NCI-H146 treated with DMSO at 0.1 percent for 48 hours (cell line): ENCODE data around the gene SDK1.

ENCODE experiments used
- DNase-seq: peaks from one replicate; lab custom pipeline; 2025; ENCODE audit not compliant: unreplicated experiment; lab: John Stamatoyannopoulos, UW

The SDK1 gene

DNA sequence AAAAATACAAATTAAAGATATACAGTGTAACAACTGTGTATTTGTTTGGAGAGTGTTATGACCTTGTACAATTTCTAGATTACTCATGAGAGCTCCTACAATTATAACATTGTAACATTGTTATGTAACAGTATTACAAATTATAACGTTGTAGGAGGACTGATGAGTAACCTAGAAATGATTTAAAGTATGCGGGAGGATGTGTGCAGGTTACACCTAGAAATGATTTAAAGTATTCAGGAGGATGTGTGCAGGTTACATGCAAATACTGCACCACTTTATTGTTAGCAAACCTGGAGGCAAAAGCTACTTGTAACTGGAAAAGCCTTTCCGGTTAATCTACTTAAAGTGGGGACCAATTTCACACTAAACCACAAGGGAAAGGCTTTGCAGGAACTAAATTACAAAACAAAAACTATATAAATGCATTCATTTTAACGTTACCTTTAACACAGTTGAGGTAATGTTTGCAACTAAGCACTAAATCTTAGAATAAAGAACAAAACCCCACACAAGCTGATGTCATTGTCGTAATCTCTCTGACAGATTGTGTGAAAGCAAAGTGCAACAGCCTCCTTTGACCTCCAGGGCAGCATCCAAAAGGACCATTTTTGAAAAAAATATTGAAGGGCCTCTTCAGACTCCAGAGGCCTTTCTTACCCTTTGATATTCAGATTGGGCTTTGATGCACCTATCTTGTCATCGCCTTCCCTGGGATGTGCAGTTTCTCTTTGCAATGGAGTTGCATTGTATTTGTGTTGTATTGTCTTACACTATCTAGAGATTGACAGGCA, 858.9 kb downstream of the SDK1 start:
- no peak for DNase-seq

DNA sequence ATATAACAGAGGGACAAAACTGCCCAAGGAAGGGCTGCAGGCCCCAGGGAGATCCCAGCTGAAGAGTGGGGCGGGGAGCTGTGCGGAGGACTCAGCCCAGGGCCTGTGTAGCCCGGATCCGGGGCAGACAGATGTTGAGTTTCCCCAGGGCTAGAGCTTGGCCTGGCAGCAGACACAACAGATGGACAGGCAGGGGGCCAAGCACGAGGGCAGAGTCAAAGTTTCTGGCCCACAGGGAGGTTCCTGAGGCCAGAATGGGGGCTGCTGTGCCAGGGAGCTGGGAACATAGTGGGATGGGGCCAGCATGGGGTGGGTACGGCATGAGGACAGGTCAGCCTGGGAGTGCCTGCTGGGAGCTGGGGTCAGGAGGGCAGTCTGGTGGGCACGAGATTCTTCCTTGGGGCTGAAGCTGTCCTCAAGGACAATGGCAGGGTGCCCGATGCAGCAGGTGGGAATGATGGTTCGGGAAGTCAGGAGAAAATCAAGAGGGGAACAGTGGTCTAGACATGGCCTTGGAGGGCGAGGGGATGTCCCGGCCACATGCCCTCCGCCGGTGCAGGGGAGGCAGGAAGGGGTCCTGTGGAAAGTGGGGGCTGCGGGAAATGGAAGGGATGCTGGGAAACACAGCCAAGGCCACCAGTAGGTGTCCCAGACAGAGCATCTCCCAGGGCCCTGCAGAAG, 862.0 kb downstream of the SDK1 start:
- no peak for DNase-seq

DNA sequence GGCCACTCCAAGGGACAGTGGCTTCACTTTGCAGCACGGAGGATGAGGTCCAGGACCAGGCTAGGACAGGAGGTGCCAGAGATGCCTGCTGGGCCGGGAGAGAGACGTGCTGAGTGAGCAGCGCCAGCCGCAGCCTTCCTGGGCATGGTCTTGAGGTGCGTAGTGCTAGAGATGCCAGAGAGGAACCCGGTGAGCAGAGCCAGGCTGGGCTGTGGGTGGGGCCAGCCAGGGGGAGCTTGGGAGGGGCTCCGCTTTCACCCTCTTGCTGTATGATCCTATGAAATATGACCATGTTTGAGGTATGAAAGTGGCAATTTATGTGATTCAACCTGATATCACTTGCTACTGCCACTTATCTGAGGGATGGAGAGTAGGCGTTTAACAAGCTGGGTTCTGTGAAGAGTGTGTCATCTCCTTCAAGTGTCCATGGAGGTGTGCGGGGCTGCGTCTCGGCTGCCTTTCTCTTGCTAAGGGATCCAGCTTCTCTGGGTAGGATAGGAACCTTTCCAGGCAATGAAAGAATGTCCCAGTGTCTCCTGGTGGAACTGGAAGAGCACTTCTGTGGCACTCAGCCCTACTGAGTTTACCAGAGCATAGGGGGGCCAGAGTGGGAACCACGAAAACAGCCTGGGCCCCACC, 862.6 kb downstream of the SDK1 start:
- DNase-seq: no peak

DNA sequence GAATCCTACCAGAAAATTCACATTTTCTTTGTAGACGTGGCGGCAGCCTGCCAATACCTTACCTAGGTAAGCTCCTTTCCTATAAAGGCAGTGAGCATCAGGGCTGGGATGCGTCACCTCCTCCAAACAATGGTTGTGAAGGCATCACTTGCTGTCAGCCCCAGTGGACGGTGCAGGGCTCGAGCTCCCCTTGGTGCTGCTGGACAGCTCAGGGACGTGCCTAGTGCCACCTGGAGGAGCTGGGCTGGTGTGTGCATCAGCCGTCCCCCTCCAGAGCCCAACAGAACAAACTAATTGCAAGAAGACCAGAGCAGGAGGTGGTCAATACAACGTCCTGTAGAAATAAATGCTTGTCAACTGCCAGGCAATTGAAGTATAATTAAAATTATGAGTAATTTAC, 863.5 kb downstream of the SDK1 start:
- DNase-seq: peak; percentile 16

DNA sequence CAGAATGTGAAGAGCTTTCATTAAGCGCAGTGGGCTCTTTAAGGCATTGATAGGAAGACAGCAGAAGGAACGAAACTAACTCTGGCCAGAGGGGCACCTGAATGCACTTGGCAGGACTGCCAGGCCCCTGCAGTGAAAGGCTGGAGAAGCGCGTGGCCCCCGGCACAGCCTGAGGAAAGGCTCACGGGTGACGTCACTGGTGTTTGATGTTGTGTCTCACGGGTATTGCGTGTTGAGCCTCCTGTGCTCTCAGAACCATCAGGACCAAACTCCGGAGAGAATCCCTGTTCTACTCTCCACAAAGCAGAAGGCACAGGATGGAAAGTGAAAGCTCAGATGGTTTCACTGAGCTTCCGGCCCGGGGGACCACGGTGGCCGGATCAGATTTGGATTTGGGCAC, 865.3 kb downstream of the SDK1 start:
- DNase-seq: no peak

DNA sequence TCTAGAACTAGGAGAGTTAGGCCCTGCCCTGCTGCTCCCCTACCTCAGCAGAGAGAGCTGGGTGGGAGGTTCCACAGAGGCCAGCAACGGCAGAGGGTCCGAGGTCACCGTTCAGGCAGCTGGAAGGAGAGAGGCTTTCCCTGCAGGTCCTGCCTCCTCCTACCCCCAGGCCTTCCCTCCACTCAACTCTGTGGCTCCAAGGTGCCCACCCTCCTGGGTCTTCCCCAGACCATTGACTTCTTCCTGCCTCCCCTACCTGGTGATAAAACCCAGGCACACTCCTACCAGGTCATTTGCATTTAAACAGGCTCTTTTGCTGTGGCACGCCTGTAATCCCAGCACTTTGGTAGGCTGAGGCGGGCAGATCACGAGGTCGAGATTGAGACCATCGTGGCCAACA, 865.8 kb downstream of the SDK1 start:
- DNase-seq: no peak

DNA sequence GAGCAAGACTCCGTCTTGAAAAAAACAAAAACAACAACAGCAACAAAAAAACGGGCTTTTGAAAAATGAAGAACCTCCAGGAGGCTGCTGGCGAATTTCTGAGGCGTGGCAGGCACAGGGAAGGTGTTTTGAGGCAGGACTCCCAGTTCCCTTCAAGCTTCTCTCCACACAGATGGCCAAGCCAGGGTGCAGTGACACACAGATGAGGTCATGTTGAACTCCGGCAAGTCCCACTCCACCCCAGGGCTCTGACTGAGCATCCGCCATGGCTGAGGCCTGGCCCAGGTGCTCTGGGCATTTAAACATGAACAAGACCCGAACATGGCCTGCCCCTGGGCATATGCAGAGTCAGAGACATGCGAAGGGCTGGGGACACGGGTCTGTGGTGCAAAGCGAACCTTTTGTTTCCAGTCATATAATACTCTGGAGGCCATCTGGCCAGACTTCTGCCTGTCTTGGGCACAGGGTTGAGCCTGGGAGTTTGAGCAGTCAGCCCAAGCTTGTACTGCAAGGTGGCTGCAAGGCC, 866.4 kb downstream of the SDK1 start:
- no peak for DNase-seq

DNA sequence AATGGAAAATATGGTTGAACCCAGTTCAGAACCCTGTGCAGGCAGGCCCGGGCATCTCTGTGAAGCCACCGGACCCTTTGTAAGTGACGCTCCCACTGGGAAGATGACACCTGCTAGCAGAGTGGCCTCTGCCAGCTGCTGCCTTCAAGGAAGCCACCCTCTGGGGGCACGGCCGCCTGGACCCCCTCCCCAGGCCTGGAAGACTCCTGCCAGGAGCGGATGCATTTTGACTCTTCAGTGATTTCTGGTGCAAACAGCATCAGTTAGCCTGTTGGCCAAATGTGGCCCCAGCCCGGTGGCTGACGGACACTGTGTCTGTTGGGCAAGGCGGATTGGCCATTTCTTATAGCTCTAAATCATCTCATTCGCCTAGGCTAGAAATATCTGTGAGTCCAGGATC, 867.0 kb downstream of the SDK1 start:
- DNase-seq: no peak

DNA sequence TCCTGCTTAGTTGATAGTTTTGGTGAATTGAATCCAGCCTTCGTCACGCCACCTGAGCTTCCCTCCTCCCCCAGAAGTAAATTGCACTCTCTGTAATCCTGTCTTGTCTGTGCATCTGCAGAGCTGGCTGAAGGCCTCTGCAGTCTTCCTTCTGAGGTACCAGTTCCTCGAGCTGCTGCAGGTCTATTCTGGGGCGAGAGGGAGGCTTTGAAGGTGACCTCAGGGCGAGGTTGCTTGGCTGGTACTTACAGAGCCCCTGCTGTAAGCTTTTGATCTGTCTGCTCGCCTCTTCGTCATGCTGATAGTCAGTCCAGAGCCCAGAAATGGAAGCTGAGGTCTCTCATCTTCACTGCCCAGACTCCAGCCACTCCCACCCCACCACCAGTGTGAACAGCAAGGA, 867.5 kb downstream of the SDK1 start:
- no peak for DNase-seq

DNA sequence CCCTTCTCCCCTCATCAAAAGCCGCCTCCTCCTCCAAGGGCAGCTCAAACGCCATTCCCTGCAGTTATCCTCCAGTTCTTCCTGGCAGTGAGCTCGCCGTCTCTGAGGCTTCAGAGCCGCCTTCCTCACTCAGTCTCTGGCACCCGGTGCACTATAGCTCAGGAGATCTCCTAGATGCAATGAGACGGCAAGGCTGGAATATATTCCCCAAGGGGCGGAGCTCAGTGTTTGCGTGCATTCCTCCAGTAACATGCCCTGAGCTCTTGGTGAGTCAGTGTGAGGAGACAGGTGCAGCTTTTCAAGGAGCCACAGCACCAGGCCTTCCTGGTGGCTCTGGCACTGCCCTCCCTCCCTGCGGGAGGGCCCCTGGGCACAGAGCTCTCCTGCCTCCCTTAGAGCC, 868.4 kb downstream of the SDK1 start:
- no peak for DNase-seq

DNA sequence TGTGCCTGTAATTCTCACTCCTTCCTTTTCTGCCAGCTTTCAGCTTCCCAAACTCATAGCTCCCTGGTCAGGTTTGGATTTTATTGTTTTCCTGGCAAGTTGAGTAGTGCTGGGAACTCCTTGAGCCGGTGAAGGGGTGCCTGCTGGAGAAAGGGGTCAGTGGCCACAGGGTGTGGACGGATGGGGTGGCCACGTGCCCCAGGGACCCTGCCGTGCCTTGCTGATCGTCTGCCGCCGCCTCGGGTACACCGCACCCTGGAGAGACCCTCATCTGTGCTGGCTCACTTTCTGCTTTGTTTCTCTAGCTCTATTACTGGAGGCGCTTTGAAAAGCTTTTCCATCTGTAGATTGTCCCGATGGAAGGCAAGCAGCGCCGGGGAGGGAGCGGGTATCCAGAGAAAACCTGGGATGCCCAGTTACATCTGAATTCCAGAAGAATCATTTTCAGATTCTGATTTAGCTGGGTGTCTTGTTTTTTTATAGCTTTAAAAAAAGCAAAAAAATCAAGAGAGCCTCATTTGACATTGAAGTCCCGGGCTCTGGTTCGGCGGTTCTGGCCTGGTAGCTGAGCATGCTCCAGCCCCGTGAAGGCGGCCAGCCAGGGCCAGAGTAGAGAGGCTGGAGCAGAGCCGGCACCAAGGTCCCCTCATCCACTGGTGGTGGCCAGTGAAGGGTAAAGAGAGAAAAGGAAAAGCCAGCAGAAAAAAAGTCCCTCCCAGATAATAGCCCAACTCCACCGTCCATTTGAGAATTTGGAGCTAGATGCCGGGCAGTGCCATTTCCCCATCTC, 870.1 kb downstream of the SDK1 start:
- no peak for DNase-seq

DNA sequence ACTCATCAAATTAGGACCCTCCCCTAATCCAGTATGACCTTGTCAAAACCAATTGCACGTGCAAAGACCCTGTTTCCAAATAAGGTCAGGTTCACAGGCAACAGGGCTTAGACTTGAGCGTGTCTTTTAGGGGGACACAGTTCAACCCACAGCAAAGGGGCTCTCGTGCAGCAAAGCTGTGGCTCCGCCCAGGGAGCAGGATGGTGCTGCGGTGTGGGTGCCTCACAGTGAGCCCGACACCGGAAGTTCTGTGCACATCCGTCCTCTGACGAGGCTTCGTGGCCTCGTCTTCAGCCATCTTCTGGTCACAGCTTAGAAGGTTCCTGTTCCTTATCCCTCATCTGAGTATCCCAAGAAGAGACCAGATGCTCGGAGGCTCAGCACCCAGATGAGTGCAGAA, 871.8 kb downstream of the SDK1 start:
- DNase-seq: no peak

DNA sequence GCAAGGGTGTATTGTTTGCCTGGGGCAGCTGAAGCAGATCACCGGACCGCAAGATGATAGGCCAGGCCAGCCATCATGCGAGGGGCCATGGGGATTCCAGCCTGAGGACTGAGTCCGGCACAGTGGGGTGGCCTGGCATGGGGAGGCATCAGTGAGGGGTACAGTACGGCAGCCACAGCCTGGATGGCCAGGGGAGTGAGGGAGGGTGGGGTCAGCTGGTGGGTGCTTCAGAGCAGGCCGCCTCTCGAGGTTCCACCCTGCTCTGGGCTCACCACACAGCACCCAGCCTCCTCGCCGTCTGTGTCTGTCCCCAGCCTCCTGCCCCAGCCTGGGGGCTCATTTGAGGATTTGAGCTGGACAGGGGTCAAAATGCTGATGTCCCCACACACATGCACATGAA, 872.6 kb downstream of the SDK1 start:
- DNase-seq: no peak

DNA sequence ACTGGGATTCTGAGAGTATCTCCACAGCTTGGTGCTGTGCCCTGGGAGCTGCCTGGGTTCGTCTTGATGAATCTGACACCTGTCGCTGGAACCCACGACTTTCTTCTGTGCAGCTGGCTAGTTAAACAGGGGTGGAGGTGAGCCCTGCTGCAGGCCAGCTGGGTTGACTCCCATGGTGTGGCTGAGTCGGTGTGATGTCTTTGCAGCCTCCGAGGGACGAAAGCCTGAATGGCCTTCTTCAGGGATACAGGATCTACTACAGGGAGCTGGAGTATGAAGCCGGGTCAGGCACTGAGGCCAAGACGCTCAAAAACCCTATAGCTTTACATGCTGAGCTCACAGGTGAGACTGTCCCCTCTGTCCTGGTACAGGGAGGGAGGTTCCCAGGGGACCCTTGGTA, 873.0 kb downstream of the SDK1 start:
- no peak for DNase-seq

DNA sequence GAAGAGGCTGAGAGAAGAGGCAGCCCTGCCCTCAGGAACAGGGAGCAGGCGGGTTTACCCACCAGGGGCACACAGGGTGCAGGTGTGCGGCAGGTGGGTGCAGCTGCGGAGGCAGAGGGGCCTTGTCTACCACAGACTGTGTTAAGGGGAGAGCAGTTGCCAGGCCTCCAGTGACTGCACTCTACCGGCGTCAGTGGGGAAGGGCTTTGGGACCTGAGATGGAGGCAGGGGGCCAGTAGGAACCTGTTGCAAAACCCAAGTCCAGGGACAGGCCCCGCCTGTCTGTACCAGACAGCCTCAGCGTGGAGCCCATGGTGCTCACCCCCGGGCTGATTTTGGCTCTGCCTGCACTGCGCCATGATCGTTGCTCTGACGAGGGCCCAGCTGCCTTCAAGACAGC, 873.4 kb downstream of the SDK1 start:
- no peak for DNase-seq

DNA sequence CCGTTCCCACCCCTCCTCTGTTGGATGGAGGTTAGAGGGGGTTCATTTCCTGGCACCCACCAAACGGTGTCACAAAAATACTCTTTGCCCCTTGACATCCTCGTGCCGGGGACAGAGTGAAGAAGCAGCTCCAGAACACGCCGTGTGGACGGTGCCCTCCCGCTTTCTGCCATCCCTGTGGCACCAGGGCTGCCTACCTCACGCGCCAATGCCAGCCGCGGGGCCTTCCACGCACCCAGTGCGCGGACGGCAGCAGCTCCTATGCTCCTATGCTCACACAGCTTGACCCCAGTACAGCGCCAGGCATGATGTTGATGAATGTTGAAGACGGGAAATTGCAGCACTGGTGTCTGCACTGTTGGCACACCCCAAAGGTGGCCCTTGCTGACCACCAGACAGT, 873.8 kb downstream of the SDK1 start:
- DNase-seq: no peak

DNA sequence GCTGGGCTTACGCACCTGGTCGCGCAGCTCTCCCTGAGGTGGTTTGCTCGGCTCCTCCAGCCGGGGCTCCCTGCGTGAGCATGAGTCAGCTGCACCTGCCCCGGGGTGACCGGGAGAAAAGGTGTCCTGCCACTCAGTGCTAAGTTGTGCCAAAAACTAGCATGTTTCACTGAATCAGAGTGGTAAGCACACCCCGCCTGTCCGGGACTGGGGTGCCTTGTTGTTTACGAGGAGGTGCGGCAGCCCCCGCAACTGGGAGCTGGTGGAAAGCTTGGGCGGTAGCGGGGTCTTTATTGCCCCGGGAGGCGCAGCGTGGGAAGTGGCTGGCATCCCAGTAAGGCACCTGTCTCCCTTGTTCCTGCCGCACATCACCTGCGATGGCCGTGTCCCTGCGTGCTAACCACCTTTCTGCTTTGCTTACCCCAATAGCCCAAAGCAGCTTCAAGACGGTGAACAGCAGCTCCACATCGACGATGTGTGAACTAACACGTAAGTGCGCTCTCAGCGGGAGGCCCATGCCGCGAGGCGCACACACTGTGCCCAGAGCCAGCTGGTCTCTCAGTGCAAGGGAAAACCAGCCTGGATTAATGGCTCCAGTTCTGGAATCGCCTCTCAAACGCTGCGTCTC, 874.4 kb downstream of the SDK1 start:
- DNase-seq: no peak

DNA sequence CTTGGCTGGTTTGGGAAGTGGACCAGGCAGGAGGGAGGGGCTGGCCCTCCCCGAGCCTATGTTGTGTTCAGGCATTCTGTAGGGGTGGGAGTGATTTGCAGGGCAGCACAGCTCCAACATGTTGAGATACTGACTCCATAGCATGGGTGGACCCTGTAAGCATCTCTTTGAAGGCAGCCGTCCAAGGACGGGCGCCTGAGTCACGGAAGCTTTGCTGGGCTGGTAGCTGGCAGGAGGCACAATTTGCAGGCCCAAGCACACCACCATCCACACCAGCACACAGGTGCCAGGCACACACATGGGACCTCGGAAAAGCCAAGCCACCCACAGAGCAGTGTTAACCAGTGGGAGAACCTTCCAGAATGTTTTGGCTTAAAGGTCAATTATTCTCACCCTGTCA, 875.9 kb downstream of the SDK1 start:
- DNase-seq: no peak

DNA sequence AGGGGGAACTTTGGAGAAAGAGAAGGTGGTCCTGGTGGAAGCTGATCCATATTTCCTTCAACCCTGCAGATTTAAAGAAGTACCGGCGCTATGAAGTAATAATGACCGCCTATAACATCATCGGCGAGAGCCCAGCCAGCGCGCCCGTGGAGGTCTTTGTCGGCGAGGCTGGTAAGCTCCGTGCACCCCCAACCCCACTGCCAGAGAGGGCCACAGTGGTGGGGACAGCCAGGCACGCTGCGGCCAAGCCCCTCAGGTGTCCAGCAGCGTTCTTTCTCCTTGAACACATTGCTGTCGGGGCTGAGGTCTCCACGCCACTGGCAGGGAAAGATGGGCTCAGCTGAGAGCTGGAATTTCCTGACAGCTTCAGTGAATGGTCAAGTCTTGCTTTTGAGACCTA, 877.4 kb downstream of the SDK1 start:
- no peak for DNase-seq

DNA sequence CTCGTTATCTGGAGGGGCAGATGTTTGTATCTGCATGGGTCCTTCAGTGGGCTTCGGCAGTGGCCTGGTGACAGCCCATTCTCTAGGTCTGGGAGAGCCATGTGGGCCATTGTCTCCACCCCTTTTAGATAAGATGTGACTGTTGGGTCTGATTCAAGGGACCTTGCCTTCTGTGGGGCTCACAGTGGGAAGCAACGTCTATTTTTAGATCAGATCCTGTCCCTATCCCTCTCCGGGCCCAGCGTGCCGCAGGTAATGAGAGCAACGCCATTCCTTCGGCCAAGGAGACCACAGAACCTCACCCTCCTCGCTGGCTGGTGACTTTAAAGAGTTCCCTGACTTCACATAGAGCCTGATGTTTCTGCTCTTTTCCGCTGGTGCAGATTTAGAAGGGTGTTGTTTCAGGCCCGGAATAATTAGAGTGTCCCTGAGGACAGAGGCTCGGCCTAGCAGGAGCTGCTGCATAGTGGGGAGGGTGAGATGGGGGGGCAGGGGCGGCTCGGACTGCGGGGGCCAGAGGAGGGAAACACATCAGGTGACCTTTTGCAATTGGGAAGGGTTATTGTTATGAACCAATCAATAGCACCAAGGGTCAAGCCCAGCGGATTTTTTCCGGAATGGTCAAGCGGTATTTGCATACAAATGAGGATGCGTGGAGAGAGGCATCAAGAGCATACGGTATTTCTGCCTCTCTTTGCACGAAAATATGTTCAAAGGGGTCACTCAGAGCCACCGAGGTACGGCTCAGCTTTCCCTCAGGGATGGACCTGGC, 878.0 kb downstream of the SDK1 start:
- no peak for DNase-seq
